Pons (tissue), 1 donor: ENCODE measurements around the gene ARPC4.
"Not testable (repeated sequence)": the region's sequence is repeated elsewhere in the genome, so short reads cannot be mapped to it uniquely, and the experiment has no call there.

Experiments
- DNase-seq: peaks from one replicate; pipeline ENCODE4 v3.0.0-alpha.2; 2016; ENCODE audit warnings: low spot score

Gene ARPC4

DNA sequence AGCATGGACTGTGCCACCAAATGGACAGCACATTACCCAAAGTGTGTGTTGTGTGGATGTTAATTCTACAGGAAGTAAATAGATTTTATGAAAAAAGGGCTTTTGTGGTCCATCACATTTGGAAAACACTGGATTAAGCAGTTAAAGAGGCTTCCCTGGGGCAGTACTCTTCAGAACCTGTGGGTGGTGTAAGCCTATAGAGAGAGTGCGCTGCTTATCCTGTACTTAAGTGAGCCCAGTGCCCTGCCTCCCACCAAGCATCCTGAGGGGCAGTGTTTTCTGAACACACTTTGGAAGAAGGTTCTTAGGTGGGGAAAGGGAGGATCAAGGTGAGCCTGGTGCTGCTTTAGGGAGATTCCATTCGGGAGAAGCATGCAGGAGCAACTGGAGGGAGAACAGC, 28.1 kb downstream of the ARPC4 start:
- DNase-seq, result no peak

DNA sequence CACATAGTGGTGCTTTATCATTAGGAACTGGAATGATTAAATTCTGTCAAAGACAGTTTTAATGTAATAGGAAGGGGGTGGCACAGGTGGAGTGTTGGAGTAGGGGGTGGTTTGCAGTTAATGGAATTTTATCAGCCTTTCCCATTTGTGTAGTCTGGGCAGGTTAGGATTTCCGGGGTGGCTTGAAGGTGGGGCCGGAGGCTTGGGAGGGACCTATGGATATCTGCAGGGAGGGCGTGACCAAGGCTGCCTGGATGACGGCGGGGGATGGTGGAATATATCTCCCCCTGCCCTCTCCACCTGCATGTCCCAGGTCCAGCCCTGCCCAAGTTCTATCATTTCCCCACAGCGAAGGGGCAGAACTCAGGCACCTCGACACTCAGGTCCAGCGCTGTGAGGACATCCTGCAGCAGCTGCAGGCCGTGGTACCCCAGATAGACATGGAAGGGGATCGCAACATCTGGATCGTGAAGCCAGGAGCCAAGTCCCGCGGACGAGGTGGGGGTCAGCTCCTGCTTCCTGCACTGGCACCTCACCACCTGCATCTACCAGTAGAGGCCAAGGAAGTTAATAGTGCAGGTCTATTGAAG, 32.7 kb downstream of the ARPC4 start:
- no peak for DNase-seq

DNA sequence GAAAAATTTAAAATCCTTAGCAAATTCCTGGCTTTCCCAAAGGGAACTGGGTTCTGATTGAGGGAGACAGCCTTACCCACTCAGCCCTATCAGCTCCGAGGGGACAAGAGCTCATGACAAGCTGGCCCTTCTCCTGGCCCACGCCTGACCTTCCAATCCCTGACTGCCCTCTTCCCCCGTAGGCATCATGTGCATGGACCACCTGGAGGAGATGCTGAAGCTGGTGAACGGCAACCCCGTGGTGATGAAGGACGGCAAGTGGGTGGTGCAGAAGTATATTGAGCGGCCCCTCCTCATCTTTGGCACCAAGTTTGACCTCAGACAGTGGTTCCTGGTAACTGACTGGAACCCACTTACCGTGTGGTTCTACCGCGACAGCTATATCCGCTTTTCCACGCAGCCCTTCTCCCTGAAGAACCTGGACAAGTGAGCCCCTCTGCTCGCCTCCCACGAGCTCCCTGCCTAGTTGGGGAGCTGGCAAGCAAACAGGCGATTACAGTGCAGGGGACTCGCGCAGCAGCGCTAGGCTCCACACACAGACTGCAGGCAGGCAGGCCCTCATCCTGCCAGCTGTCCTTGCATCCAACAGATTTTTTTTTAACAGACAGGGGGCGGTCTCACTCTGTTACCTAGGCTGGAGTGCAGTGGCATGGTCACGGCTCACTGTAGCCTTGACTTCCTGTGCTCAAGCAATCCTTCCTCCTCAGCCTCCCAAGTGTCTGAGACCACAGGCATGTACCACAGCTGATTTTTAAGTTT, 34.1 kb downstream of the ARPC4 start:
- DNase-seq, result no peak

DNA sequence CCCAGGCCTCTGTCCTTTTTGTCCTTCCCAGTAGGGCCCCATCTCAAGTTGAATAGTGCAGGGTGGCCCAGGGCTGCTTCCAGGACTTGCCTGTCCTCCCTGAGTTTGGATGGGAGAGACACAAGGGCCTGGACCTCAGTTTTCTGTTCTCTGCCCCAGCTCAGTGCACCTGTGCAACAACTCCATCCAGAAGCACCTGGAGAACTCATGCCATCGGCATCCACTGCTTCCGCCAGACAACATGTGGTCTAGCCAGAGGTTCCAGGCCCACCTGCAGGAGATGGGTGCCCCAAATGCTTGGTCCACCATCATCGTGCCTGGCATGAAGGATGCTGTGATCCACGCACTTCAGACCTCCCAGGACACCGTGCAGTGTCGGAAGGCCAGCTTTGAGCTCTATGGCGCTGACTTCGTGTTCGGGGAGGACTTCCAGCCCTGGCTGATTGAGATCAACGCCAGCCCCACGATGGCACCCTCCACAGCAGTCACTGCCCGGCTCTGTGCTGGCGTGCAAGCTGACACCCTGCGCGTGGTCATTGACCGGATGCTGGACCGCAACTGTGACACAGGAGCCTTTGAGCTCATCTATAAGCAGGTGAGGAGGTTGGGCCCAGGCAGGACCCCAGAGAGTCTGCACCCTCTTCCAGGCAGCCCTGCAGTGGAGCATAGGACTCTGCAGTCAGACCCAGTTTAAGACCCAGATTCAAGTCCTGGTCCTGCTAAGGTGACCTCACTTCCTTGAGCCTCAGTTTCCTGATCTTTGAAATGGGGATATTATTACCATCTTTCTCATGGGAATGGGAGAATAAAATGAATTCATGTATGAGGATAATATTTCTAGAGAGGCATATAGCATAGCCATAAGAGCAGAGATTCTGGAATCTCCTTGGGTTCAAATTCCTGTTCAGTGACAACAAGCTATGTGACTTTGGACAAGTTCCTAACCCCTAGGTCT, 36.2 kb downstream of the ARPC4 start:
- DNase-seq, result no peak

DNA sequence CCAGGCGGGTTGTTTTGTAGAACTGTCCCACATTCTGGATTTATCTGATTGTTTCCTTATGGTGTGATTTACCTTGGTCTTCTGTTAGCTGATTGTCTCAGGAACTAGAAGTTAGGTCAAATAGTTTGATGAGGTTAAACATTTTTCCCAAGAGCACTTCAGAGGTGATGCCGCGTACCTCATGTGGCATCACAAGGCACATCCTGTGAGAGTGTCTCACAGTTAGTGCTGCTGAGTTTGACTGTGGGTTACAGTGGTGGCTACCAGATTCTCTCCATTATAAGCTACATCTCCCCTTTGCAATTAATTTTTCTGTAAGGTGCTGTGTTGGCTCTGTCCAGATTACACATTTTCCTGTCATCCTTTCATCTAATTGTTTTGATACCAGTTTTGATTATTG, 38.4 kb downstream of the ARPC4 start:
- no peak for DNase-seq

DNA sequence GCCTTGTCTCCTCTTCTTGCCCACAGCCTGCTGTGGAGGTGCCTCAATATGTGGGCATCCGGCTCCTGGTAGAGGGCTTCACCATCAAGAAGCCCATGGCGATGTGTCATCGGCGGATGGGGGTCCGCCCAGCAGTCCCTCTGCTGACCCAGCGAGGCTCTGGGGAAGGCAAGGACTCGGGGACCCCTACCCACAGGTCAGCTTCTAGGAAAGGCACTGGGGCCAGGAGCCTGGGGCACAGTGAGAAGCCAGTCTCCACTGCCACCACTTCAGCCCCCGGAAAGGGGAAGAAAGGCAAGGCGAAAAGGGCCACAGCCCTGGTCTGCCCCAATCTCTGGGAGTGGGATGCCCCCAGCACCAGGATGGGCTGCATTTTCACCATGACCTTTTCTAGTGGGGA, 40.2 kb downstream of the ARPC4 start:
- no peak for DNase-seq

DNA sequence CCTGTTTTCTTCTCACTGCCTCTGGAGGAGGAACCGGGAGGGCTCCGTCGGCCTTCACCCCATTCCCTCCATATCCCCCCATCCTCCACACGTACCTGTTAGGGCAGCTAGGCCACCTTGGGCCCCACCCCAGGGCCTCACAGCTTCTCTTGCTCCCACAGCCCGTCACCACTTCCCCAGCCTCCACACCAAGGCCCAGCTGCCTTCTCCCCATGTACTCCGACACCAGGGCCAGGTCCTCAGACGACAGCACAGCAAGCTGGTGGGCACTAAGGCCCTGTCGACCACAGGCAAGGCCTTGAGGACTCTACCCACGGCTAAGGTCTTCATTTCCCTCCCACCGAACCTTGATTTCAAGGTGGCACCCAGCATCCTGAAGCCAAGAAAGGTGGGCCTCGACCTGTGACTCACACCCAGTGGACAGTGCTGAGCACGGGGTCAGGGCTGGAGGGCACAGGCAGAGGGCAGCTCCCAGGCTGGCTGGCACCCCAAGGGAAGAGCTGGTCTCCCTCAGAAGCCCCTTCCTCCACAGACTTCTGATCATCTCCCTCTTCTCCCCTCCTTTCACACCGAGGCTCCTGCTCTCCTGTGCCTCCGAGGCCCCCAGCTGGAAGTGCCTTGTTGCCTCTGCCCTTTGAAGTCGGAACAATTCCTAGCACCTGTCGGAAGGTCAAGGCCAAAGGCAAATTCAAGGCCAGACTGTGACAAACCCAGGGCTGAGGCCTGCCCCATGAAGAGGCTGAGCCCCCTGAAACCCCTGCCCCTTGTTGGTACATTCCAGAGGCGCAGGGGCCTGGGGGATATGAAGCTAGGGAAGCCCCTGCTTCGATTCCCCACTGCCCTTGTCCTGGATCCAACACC, 41.9 kb downstream of the ARPC4 start:
- no peak for DNase-seq

DNA sequence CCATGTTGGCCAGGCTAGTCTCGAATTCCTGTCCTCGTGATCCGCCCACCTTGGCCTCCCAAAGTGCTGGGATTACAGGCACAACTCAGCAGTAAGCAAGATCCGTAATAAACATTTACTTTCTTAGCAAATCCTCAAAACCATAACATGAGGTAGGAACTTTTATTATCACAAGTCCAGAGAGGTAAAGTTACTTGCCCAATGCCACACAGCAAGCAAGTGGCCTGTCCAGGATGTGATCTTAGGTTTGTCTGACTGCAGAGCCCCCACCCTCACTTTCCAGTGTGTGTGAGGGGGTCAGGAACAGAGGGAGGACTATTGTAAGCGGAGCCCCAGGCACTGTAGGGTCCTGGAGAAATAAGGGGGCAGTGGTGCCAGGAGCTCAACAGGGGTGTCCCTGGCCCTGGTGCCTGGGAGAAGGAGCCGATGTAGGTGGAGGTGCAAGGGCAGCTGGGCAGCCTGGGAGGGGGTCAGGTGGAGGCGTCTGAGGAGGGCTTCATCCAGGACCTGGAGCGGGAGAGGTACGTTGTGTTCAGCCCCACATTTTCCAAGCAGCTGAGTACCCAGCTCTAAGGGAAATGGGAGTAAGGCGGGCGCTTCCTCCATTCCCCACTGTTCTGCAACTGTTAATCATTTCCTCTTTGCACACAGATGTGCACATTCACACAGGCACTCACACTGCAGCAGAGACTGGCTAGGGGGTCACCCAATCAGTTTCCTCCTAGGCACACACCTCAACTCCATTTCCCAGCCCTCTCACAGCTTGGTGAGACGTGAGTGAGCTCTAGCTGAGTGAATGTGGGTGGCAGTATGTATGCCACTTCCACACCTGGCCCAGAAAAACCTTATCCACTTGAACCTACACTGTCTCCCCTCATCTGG, 45.1 kb downstream of the ARPC4 start:
- DNase-seq, result no peak

DNA sequence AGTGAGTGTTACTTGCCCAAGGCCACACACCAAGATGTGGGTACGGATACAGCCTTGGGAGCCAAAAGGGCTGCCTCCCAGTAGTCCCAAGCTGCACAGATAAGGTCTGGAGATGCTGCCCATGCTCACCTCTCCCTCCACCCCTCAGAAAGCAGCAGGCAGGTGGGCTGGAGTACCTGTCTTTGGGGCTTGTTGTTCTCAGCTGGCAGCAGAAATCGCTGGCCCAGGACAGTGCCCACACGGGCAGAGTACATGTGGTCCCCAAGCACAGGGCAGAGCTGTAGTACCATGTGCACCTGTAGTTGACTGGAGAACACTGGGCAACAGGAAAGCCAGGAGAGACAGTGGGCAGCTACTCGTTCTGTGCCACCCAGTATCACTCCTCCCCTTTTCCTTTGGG, 46.0 kb downstream of the ARPC4 start:
- DNase-seq, result no peak

DNA sequence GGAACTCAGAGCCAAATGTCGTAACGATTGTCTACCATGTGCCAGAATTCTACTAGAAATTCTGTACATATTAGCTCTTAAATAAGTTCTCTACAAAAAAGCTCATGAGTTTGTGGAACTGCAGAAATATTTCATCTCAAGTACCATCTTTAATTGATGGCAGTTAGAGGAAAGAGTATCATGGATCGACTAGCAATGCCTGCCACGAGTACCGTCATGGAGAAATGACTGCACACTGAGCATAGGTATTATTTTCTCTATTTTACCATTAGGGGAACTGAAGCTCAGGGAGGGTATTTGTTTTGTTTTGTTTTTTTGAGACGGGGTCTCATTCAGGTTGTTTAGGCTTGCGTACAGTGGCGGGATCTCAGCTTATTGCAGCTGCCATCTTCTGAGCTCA, 48.1 kb downstream of the ARPC4 start:
- DNase-seq, result no peak

DNA sequence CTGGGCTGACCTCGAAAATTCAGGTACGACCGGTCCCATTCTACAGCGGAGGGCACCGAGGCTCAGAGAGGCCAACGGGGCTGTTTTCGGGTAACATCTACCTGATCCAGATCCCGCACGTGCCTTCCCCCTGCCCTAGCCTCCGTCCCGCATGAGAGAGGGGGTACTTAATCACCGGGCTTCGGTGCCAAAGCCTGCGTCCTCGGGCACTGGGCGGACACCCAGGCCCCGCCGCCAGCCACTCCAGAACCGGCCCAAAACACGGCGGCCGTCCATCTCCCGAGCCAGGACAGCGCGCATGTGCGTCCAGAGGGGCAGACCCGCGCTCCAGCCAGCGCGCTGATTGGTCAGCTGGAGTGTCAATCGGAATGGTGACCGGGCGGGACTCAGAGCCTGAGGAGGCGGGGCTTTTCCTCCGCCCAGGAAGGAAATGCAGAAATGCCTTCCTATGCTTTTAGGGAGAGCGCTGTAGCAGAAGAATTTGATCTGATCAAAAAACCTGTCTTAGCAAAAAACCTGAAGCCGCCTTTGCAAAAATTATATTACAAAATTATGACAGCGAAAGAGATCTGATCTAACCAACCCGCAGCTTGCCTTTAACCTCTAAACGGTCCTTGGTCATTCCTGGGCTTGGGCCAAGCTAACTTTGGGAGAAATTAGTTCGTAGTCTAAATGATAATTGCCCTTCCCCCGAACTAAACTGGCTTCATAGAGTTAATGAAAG, 51.0 kb downstream of the ARPC4 start, which contains the start of gene RPUSD3:
TSS of gene RPUSD3 (minus strand) at position 294 of the 724 bp plus-strand sequence. CDS start at position 276, 18 bp downstream.
- peak; percentile 97 for DNase-seq

DNA sequence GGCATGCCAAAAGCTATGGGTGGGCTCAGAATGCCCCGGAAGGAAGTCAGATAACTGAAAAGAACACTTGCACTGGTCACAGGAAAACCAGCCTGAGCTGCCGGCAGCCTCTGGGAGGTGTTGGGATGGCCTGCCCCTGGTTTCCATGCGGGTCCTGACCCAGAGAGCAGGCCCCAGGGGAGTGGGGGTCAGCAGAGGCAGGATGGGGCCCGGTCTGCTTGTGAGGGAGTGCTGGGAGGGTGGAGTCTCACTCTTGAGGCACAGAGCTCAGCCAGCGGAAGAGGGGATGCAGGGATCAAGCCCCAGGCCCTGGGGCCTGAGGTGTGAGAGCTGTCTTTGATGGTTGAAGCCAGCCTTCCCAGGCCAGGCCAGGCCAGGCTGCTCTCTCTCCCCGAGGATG, 53.3 kb downstream of the ARPC4 start:
- DNase-seq, result no peak

DNA sequence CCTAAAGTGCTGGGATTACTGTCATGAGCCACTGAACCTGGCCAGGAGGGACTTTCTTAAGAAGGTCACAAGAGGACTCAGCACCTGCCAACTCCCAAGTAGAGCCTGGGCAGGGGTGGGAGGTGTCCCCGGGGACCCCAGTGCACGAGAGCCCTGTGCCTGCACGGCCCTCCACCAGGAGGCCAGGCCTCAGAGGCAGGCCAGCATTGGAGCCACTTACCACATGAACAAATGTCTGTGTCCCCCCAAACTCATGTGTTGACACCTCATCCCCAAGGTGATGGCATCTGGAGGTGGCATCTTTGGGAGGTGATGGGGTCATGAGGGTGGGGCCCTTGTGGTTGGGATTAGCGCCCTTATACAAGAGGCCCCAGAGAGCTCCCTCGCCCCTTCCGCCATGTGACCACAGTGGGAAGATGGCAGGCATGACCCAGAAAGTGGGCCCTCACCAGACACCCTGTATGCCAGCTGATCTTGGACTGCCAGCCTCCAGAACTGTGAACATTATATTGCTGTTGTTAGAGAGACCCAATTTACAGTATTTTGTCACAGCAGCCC, 54.1 kb downstream of the ARPC4 start:
- DNase-seq, result no peak

DNA sequence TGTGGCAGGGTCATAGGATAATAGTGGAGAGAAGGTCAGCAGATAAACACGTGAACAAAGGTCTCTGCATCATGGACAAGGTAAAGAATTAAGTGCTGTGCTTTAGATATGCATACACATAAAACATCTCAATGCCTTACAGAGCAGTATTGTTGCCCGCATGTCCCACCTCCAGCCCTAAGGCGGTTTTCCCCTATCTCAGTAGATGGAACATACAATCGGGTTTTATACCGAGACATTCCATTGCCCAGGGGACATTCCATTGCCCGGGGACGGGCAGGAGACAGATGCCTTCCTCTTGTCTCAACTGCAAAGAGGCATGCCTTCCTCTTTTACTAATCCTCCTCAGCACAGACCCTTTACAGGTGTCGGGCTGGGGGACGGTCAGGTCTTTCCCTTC, 55.0 kb downstream of the ARPC4 start:
- DNase-seq, result not testable (repeated sequence)

DNA sequence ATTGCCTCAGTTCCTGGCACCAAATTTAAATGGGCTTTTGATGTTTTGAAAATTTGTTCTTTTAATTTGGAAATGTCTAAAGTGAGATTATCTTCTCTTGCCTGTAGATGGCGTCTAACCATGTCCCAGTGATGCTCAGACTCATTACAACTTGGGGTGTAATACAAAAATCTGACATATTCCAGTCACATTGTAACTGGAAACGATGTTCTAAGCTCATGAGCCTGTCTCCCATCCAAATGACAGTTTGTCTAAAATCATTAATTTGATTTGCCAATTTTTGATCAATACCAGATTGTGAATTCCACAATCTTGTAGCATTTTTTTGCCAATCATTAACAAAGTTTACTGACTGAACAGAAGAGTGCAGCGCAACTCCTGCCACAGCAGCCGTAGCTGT, 56.0 kb downstream of the ARPC4 start:
- peak; percentile 42 for DNase-seq

DNA sequence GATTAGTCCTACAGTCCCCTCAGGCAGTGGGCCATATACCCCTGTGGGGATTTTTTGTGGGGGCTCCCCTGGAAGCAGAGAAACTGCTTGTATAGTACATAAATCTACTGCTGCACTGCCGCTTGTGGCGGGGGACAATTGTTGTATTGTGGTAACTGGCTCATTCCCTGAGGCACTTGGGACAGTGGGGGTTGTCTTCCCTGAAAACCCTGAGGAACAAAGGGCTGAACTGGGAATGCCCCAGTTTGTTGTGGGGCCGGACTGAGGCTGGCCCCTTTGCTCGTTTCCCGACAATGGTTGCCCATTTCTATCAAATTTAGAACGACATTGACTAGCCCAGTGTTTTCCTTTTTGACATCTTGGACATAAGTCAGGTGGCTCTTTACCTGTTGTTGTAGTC, 58.5 kb downstream of the ARPC4 start:
- peak; percentile 45 for DNase-seq

DNA sequence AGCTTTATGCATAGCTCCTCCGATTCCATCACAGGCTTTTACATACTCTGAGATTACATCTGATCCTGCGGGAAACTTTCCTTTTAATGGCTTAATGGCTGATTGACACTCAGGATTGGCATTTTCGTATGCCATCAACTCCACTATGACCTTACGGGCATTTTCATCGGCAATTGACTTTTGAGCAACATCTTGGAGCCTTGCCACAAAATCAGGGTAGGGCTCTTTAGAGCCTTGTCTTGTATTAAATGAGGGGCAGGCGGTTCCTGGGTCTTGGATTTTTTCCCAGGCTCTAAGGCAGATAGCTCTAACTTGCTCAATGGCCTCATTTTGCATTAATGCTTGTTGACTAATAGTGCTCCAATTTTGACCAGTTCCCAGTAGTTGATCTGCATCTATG, 59.0 kb downstream of the ARPC4 start:
- DNase-seq, result peak; percentile 22

DNA sequence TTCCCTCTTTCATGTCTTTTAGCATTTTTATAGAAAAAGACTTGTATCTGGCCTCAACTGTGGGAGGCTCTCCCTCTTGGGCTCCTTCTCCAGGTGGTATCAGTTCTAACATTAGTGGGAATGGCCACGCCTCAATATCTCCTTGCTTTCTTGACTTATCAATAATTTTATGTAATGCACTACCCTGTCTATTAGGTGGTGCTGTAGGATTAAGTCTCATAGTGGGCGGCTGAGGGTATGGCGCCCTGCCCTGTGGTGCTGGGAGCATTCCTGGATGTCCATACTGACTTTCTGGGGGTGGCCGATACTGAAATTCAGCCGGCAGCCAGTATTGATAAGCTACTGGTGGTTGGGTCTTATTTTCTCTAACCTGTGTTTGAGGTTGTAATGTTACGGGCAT, 59.6 kb downstream of the ARPC4 start:
- DNase-seq, result no peak

DNA sequence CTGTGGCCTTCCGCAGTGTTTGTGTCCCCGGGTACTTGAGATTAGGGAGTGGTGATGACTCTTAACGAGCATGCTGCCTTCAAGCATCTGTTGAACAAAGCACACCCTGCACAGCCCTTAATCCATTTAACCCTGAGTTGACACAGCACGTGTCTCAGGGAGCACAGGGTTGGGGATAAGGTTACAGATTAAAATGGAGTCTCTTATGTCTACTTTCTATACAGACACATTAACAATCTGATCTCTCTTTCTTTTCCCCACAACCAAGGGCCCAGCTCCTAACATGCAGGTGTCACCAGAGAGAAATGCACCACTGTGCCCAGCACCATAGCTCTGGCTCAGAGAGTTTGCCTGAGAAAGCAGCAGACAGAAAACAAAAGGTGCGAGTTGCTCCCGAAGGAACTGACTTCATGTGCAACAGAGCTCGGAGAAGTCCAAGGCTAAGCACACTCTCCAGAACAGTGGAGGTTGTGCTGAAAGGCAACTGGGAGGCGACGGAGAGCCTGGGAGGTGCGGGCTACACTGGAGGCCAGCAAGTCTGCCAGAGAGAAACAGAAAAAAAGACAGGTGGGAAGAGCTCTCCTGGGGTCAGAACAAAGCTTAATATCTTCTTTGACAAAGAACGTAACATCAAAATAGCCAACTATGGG, 61.5 kb downstream of the ARPC4 start:
- DNase-seq, result not testable (repeated sequence)
